Testis (tissue), 2 donors: ENCODE measurements around the gene IRX3.

Source experiments
- CTCF ChIP-seq, 3 experiments: fragments of 450-650 bp in 2 of 3; fragments of 200-600 bp in 1 of 3; sonication (generic) in 1 of 3; IDR thresholded peaks; one replicate each; pipeline ENCODE4 v1.5.1; 2016 to 2019; ENCODE audit warnings: antibody characterized with exemption in 3 of 3, mild to moderate bottlenecking in 2 of 3, moderate library complexity in 1 of 3
- POLR2A ChIP-seq: fragments of 450-650 bp; IDR thresholded peaks from one replicate; pipeline ENCODE4 v1.6.1; 2017; ENCODE audit warnings: antibody characterized with exemption, mild to moderate bottlenecking, moderate library complexity

GRCh38 chr16:54275956-54276355, 10.6 kb downstream of the IRX3 start:
- TF ChIP-seq CTCF (IDR thresholded peaks at IDR 0.05) (no peak), POLR2A (no peak)
